ENCODE results near the gene TMPRSS7. TPM values are rescaled to one million over a fixed set of nuclear protein-coding genes. Genes with fewer than 3 reads are reported as not detected.

Gene TMPRSS7
- total RNA-seq, 4 donors from 2014 or later: not detected

- Histone ChIP-seq H3K4me1 (peaks cover 0 to 4% of the 10 kb centered on the region in 2 donors), H3K9me3 (no peaks in the 10 kb centered on the region), H3K4me3 (no peak overlapping the region), H3K27me3 (no peaks in the 10 kb centered on the region), H3K27ac (no peak overlapping the region), H3K36me3 (no peaks in the 10 kb centered on the region)
- DNase-seq: no peak
- TF ChIP-seq CTCF (IDR thresholded peaks at IDR 0.05 in 4 of 5, conservative IDR thresholded peaks at IDR 0.05 in 1 of 5): no peak
- TF ChIP-seq POLR2A (IDR thresholded peaks at IDR 0.05): no peak
- intact Hi-C loops (cut with DNase I; ENCODE audit: low total_unique reads) (no loop called here), in situ Hi-C loops (cut with MboI; ENCODE audit: low sequenced_read_pairs in 4 of 4) (no loop called here)
- ATAC-seq: no peak
Measured at GRCh38 chr3:112047264-112047663, 12.7 kb downstream of the TMPRSS7 start.

- H3K27me3 ChIP-seq: no peaks in the 10 kb centered on the region
- no peaks in the 10 kb centered on the region for H3K36me3 ChIP-seq
- H3K27ac ChIP-seq: no peak overlapping the region
- TF ChIP-seq CTCF (IDR thresholded peaks at IDR 0.05 in 4 of 5, conservative IDR thresholded peaks at IDR 0.05 in 1 of 5): no peak
- no peak for TF ChIP-seq POLR2A (IDR thresholded peaks at IDR 0.05)
- intact Hi-C loops (cut with DNase I; ENCODE audit: low total_unique reads): no loop called here
- H3K9me3 ChIP-seq: no peaks in the 10 kb centered on the region
- peaks cover 0 to 2% of the 10 kb centered on the region in 2 donors for H3K4me1 ChIP-seq
- ATAC-seq: no peak
- in situ Hi-C loops (cut with MboI; ENCODE audit: low sequenced_read_pairs in 4 of 4): no loop called here
- no peak overlapping the region for H3K4me3 ChIP-seq
- no peak for DNase-seq
Measured at GRCh38 chr3:112048911-112049310, 14.4 kb downstream of the TMPRSS7 start.

- intact Hi-C loops (cut with DNase I; ENCODE audit: low total_unique reads) (no loop called here), in situ Hi-C loops (cut with MboI; ENCODE audit: low sequenced_read_pairs in 4 of 4) (no loop called here)
- Histone ChIP-seq H3K4me3 (no peak overlapping the region), H3K9me3 (no peaks in the 10 kb centered on the region), H3K4me1 (no peaks in the 10 kb centered on the region), H3K27me3 (no peaks in the 10 kb centered on the region), H3K36me3 (no peaks in the 10 kb centered on the region), H3K27ac (no peak overlapping the region)
- TF ChIP-seq CTCF (IDR thresholded peaks at IDR 0.05 in 4 of 5, conservative IDR thresholded peaks at IDR 0.05 in 1 of 5) (no peak), POLR2A (IDR thresholded peaks at IDR 0.05) (no peak)
- no peak for DNase-seq
- no peak for ATAC-seq
Measured at GRCh38 chr3:112053229-112053628, 18.7 kb downstream of the TMPRSS7 start.

- H3K27me3 ChIP-seq: no peaks in the 10 kb centered on the region
- no peak for DNase-seq
- in situ Hi-C loops (cut with MboI; ENCODE audit: low sequenced_read_pairs in 4 of 4): no loop called here
- ATAC-seq: no peak
- no peak overlapping the region for H3K27ac ChIP-seq
- no peaks in the 10 kb centered on the region for H3K36me3 ChIP-seq
- intact Hi-C loops (cut with DNase I; ENCODE audit: low total_unique reads): no loop called here
- TF ChIP-seq CTCF (IDR thresholded peaks at IDR 0.05 in 4 of 5, conservative IDR thresholded peaks at IDR 0.05 in 1 of 5): no peak
- TF ChIP-seq POLR2A (IDR thresholded peaks at IDR 0.05): no peak
- H3K9me3 ChIP-seq: no peaks in the 10 kb centered on the region
- H3K4me3 ChIP-seq: no peak overlapping the region
- no peaks in the 10 kb centered on the region for H3K4me1 ChIP-seq
Measured at GRCh38 chr3:112056451-112056929, 22.0 kb downstream of the TMPRSS7 start.

- in situ Hi-C loops (cut with MboI; ENCODE audit: low sequenced_read_pairs in 4 of 4): no loop called here
- TF ChIP-seq CTCF (IDR thresholded peaks at IDR 0.05 in 4 of 5, conservative IDR thresholded peaks at IDR 0.05 in 1 of 5) (no peak), POLR2A (IDR thresholded peaks at IDR 0.05) (no peak)
- Histone ChIP-seq H3K4me1 (no peaks in the 10 kb centered on the region), H3K4me3 (no peak overlapping the region), H3K27me3 (no peaks in the 10 kb centered on the region), H3K27ac (no peak overlapping the region), H3K36me3 (no peaks in the 10 kb centered on the region), H3K9me3 (no peaks in the 10 kb centered on the region)
- DNase-seq (no peak), ATAC-seq (no peak)
- intact Hi-C loops (cut with DNase I; ENCODE audit: low total_unique reads): no loop called here
Measured at GRCh38 chr3:112059497-112059896, 25.0 kb downstream of the TMPRSS7 start.

Data from gastrocnemius medialis (tissue), 4 donors.